GM10266 (cell line): ENCODE results near the gene FARS2.

Experiments used
- DNase-seq: peaks from one replicate; pipeline ENCODE4 v3.0.0; 2012; ENCODE audit errors: extremely low spot score
- CTCF ChIP-seq: IDR thresholded peaks from 2 replicates; pipeline ENCODE4 v1.5.1; 2012; ENCODE audit warnings: mild to moderate bottlenecking, low read depth; ENCODE audit not compliant: control insufficient read depth, insufficient read depth; ENCODE audit errors: missing control alignments

Gene FARS2

GRCh38 chr6:5466281-5467136 is 205.2 kb downstream of the FARS2 start:
- no peak for DNase-seq
- TF ChIP-seq CTCF, result no peak

DNA sequence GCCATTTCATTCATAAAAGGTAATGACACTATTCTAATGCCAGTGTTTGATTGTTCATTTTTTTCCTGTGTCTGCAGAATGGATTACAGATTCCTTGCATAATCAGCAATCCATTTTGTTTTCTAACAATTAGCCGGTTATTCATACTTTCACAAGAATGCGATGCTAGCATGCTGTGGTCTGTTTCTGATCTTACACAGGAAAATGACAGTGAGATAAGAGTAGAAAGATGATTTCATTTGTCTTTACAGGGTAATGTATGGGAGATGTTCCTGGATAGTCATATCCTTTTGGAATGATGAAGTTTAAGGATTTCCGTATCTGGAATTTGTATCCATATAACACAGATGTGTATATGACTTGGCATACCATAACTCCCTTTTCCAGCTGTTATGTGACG is 207.3 kb downstream of the FARS2 start:
- DNase-seq, result no peak
- no peak for TF ChIP-seq CTCF

GRCh38 chr6:5469101-5469846 is 208.0 kb downstream of the FARS2 start:
- no peak for TF ChIP-seq CTCF
- DNase-seq, result no peak

- peak; percentile 69 for DNase-seq
- peak; percentile 86 for TF ChIP-seq CTCF
Measured at GRCh38 chr6:5471044-5471443, 209.7 kb downstream of the FARS2 start.

DNA sequence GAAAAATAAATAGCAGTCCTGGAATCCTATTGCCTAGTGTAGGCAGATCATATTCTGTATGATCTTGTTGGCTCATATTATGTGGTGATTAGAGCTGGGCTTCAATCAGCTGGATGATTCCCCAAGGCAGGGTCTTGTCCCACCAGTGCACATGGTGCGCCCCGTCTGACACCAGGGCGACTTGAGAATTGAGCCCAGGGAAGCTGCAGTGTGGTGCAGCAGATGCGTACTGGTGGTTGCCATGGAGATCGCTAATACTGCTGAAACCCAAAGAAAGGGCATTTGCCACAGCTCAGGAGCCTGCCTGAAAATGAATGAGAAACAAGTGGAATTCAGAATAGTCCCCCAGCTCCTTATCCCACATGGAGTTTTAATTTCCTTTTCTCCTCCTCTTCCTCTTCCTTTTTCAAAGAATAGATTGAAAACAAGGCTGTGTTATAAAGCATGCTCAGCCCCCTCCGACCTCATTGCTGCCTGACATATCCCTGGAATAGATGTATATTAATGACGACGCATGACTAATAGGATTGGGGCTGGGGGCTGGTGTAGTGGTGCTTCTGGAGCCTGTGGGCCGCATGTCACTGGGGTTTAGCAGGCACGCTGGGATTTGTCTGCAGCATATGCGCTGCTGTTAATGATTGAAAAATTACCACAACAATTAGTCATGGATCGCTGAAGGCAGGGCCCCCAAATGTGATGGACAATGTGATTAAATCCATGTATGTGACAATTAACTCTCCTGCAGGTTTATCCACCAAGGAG is 210.5 kb downstream of the FARS2 start:
- DNase-seq, result no peak
- no peak for TF ChIP-seq CTCF

DNA sequence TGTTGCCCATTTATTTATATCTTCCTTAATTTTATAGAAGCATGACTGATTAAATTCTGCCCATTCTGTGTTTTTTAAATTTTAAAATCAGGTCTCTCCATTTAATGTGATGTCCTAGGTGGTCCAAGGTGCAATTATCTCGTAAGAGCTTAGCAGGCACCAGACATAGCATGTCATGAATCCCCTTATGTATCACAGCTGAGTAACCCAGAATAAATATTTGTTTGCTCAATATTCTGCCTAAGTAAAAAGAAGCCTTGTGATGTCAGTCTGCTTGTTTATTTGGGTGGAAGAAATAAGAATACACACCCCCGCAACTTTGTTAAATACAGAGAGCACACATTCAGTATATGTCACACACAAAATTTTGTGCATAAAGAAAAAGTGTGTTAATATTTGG is 211.3 kb downstream of the FARS2 start:
- TF ChIP-seq CTCF, result no peak
- DNase-seq, result no peak
